LNCAP (cell line): ENCODE measurements around the gene MICAL2.

Experiments used
- TF ChIP-seq, protein P1 (sequence below): fragments of 450-650 bp; IDR thresholded peaks from 2 replicates; pipeline ENCODE4 v1.5.1; 2017; ENCODE audit warnings: mild to moderate bottlenecking

Gene MICAL2

DNA sequence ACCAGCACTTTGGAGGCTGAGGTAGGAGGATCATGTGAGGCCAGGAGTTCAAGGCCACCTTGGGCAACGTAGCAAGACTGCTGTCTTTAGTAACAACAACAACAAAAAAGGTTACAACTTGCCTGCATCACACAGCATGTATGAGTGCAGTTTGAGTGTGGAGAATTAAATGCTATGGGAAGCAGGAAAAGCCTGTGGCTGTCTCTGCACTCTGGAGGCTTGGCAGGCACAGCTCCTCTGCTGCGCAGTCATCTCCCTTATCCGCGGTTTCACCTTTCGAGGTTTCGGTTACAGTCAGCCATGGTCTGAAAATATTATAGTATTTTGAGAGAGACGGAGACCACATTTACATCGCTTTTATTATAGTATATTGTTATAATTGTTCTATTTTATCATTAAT is 2.9 kb downstream of the MICAL2 start:
- TF ChIP-seq, protein P1, sequence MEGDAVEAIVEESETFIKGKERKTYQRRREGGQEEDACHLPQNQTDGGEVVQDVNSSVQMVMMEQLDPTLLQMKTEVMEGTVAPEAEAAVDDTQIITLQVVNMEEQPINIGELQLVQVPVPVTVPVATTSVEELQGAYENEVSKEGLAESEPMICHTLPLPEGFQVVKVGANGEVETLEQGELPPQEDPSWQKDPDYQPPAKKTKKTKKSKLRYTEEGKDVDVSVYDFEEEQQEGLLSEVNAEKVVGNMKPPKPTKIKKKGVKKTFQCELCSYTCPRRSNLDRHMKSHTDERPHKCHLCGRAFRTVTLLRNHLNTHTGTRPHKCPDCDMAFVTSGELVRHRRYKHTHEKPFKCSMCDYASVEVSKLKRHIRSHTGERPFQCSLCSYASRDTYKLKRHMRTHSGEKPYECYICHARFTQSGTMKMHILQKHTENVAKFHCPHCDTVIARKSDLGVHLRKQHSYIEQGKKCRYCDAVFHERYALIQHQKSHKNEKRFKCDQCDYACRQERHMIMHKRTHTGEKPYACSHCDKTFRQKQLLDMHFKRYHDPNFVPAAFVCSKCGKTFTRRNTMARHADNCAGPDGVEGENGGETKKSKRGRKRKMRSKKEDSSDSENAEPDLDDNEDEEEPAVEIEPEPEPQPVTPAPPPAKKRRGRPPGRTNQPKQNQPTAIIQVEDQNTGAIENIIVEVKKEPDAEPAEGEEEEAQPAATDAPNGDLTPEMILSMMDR, result no peak

DNA sequence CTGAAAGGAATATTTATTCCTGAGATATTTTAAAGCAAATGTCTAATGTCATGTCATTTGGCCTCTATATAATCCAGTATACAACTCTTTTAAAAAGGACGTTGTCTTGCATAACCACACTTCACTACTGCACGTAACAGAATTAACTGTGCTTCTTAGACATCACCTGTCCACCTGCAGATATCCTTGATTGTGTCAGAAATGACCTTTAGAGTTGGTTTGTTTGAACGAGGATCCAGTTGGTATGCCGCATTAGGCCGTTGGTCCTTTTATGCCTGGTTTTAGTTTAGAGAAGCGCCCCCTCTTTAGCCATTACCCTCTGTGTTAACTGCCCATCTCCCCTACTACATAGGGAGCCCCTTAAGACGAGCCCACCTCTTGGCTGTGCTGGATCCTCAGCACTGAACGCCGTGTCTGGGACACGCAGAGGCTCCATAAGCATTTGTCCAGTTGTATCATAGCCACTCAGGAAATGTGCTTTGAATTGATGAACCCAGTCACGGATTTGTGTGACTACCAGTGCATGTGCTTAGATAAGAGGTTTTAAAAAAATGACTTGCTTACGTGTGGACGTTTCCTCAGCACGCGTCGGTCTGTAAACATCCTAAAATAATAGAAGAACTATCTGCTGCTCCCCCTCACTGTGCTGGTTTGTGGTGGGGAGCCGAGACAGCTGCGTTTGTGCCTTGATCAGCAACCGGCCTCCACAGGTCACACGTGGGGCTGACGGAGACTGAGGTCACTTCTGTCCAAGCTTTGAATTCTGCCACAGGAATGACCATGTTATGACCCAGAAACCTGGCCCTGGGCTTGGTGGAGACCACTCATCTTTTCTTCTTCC is 4.0 kb downstream of the MICAL2 start:
- TF ChIP-seq, protein P1, result no peak

DNA sequence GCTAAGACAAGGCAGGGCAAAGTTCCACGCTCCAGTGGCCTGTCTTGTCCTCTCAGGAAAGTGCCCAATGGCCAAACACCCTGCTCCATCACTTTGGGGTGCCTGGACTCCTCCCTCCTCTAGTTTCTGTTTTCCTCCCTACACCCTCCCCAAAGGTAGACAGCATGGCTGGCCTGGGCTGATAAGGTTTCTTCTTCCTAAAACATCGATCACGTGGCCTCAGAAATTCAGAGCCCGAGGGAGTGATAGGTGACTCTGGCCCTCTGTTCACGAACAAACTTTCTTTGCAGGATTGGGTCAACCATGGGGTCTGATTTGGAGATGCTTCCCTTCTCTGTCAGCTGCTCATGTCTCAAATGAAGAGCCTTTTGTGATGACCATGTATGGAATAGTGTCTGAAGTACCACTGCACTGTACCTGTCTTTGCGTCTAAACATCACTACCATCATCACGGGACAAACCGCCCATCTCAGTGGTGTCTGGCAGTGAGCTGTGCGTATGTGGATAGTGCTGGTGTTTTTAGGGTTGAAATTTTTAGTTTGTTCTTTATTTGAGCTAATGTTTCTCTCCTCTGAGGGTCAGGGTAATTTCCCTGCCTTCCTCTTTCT is 6.1 kb downstream of the MICAL2 start:
- TF ChIP-seq, protein P1, result no peak

DNA sequence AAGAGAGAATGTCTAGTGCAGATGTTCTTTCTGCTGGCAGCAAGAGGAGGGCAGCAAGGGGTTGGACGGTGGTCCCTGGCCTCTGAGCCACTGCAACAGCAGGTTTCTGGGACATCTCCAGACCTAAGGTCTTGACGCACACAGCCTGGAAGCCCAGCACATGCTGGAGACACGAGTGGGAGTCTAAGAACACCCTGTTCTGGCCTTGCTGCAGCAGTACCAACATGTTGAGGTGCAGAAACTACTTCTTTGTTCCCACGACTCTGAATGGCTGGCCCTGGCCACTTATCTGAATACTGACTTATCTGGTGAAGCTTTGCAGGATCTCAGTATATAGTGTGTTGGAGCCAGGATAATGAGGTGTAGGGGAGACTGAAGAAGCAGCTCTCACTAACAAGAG is 6.8 kb downstream of the MICAL2 start:
- TF ChIP-seq, protein P1, result no peak

DNA sequence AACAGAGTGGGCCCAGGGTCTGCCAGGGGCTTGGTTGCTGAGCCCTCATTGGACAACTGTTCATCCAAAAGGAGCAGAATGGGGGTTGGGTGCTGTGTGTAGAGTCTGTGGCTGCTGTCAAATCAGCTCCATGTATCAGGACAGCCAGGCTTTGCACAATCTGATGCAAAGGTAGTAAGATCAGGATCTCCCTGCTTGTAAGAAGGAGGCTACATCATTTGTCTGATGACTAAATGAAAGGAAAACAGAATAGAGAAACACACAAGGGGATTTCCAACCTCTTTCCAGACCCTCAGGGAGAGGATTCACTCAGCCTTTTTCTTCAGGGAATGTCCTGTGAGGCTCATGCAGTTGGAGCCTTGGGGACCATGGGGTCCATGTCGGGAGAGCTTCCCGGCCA is 7.2 kb downstream of the MICAL2 start:
- TF ChIP-seq, protein P1, result no peak

DNA sequence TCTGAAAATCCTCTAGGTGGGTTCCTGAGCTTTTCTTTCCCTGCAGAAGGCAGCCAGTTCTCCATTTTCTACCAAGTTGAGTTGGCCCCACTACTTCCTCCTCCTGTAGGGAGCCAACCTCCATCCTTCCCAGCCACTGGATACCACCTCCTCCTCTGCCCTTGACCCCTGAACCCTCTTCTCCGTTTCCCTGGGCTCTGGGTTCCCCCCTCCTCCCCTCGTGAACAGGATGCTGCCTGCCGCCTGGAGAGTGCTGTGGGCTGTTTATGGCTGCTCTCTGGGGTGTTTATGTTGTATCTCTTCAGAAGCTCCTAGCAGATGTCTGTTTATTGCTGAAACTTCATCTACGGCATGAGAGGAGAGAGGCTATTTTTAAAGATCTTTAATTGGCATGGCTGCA is 8.6 kb downstream of the MICAL2 start:
- TF ChIP-seq, protein P1, result no peak

DNA sequence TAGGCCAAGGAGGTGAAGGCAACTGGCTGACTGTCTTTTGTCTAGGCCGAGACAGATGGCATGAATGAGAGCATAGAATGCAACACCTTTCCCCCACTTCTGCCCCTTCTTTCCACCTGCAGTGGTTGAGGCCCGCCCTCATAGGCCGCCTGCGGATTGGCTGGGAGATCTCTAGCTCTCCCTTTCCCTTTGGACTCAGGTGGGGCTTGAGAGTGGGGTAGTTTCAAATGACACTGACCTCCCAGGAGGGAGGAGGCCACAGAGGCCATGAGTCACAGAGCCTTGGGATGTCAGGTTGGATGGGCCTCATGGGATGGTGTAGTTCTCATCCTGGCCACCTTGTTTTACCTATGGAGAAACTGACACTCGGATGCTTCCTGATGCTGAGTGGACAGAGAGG is 9.1 kb downstream of the MICAL2 start:
- TF ChIP-seq, protein P1, result no peak
